ENCODE measurements around the gene INTS1. TPM values are rescaled to one million over a fixed set of nuclear protein-coding genes. Genes with fewer than 3 reads are reported as not detected.

Gene INTS1
- total RNA-seq, 4 donors from 2014 or later = 33.1 to 80.3 (median 48.0) TPM

DNA sequence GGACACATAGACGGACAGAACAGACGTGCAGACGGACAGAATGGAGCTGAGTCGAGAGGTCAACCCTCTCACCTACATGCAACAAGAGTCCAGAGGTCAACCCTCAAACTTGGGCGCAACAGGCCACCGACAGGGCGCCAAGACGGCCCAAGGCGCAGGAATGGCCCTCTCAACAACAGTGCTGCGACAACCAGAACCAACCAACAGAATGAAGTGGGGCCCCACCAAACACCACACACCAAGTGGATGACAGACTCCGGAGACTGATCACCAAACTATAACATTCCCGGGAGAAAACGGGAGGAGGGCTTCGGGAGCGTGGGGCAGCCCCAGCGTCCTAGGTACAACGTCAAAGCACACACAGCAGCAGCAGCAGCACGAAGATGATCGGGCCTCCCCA, 13.4 kb downstream of the INTS1 start:
- no peak overlapping the region for H3K4me3 ChIP-seq
- H3K36me3 ChIP-seq = peaks cover 55 to 100% (median 99%) of the 10 kb centered on the region in 4 donors
- H3K4me1 ChIP-seq = no peaks in the 10 kb centered on the region
- no peak for DNase-seq (ENCODE audit: extremely low spot score)
- H3K9me3 ChIP-seq = no peaks in the 10 kb centered on the region
- no peaks in the 10 kb centered on the region for H3K27me3 ChIP-seq
- WGBS = 94% methylated on average over 14 of the region's 19 CpGs
- TF ChIP-seq EP300 (IDR thresholded peaks at IDR 0.05) = no peak
- no peak for TF ChIP-seq POLR2AphosphoS5 (IDR thresholded peaks at IDR 0.05)
- no peak for TF ChIP-seq POLR2A (IDR thresholded peaks at IDR 0.05; ENCODE audit: low read depth)
- TF ChIP-seq, protein P1, sequence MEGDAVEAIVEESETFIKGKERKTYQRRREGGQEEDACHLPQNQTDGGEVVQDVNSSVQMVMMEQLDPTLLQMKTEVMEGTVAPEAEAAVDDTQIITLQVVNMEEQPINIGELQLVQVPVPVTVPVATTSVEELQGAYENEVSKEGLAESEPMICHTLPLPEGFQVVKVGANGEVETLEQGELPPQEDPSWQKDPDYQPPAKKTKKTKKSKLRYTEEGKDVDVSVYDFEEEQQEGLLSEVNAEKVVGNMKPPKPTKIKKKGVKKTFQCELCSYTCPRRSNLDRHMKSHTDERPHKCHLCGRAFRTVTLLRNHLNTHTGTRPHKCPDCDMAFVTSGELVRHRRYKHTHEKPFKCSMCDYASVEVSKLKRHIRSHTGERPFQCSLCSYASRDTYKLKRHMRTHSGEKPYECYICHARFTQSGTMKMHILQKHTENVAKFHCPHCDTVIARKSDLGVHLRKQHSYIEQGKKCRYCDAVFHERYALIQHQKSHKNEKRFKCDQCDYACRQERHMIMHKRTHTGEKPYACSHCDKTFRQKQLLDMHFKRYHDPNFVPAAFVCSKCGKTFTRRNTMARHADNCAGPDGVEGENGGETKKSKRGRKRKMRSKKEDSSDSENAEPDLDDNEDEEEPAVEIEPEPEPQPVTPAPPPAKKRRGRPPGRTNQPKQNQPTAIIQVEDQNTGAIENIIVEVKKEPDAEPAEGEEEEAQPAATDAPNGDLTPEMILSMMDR (IDR thresholded peaks at IDR 0.05) = no peak
- intact Hi-C loops (cut with DNase I) = no loop called here
- no peak overlapping the region for H3K27ac ChIP-seq (replicated peaks in 1 of 4)

DNA sequence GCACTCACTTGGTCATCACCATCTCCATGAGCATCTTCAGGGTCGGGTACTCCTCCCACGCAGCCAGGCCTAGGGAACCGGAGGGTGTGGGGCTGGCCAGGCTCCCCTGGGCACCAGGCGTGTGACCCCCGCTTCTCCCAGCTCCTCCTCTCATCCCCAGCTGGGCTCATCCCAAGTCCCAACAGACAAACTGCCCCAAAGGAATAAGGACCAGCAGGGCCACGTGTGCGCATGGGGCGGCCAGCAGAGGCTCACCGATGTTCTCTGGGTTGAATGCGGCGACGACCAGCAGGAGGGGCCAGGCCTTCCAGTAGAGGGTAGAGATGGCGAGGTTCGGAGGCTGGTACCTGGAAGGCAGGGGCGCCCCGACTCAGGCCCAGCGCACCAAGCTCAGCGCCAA, 14.9 kb downstream of the INTS1 start:
- DNase-seq (ENCODE audit: extremely low spot score) = no peak
- no peak overlapping the region for H3K4me3 ChIP-seq
- no peaks in the 10 kb centered on the region for H3K4me1 ChIP-seq
- intact Hi-C loops (cut with DNase I) = no loop called here
- TF ChIP-seq EP300 (IDR thresholded peaks at IDR 0.05) (no peak), POLR2AphosphoS5 (IDR thresholded peaks at IDR 0.05) (no peak), POLR2A (IDR thresholded peaks at IDR 0.05; ENCODE audit: low read depth) (no peak)
- TF ChIP-seq, protein P1 (IDR thresholded peaks at IDR 0.05) = no peak
- H3K27ac ChIP-seq (replicated peaks in 1 of 4) = no peak overlapping the region
- H3K9me3 ChIP-seq = no peaks in the 10 kb centered on the region
- H3K27me3 ChIP-seq = no peaks in the 10 kb centered on the region
- peaks cover 62 to 100% (median 99%) of the 10 kb centered on the region in 4 donors for H3K36me3 ChIP-seq
- WGBS = 83% methylated on average over 7 of the region's 18 CpGs

DNA sequence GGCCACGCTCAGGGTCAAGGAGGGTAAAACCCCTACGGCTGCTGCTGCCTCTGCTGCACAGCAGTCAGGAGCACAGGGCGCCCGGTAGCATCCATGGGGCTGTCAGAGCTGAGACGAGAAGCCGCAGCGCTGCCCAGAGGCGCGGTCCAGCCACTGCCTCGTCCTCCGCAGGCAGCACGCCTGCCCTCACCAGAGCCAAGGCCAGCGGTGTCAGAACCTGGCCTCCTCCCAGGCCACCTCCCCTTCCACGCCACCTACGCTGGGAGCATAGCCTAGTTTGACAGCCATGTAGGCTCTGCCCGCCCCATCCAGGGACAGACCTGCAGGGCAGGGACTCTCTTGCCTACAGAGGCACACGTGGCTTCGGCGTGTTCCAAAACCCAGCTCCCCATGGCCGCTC, 16.2 kb downstream of the INTS1 start:
- TF ChIP-seq, protein P1 (IDR thresholded peaks at IDR 0.05) = no peak
- TF ChIP-seq EP300 (IDR thresholded peaks at IDR 0.05) (no peak), POLR2A (IDR thresholded peaks at IDR 0.05; ENCODE audit: low read depth) (no peak), POLR2AphosphoS5 (IDR thresholded peaks at IDR 0.05) (no peak)
- H3K36me3 ChIP-seq = peaks cover 64 to 100% (median 99%) of the 10 kb centered on the region in 4 donors
- no peaks in the 10 kb centered on the region for H3K4me1 ChIP-seq
- H3K4me3 ChIP-seq = no peak overlapping the region
- 77% methylated on average over 16 of the region's 20 CpGs for WGBS
- DNase-seq (ENCODE audit: extremely low spot score) = no peak
- no peak overlapping the region for H3K27ac ChIP-seq (replicated peaks in 1 of 4)
- intact Hi-C loops (cut with DNase I) = no loop called here
- no peaks in the 10 kb centered on the region for H3K9me3 ChIP-seq
- no peaks in the 10 kb centered on the region for H3K27me3 ChIP-seq

DNA sequence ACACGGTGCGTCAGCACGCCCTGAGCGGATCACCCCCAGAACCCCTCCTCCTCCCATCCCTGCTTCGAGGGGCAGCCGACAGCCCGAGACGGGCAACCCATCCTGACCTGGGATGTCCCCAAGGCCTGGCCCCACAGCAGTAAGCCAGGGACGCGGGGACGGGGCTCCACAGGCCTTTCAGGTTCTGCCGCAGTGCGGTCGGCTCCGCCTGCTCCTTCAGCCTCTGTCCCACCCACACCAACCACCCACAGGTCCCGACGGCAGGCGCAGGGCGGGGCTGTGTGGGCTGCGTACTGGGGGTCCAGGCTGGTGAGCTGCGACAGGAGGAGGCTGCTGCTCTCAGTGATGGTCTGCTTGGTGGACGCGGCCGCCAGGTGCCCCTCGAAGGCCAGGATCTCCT, 16.7 kb downstream of the INTS1 start:
- Histone ChIP-seq H3K4me1 (no peaks in the 10 kb centered on the region), H3K4me3 (no peak overlapping the region), H3K27ac (replicated peaks in 1 of 4) (no peak overlapping the region), H3K9me3 (no peaks in the 10 kb centered on the region), H3K36me3 (peaks cover 69 to 100% (median 99%) of the 10 kb centered on the region in 4 donors), H3K27me3 (no peaks in the 10 kb centered on the region)
- TF ChIP-seq POLR2A (IDR thresholded peaks at IDR 0.05; ENCODE audit: low read depth) = no peak
- TF ChIP-seq, protein P1 (IDR thresholded peaks at IDR 0.05) = no peak
- intact Hi-C loops (cut with DNase I) = no loop called here
- WGBS = no CpG with 5 or more reads among the region's 25 CpGs
- DNase-seq (ENCODE audit: extremely low spot score) = no peak

DNA sequence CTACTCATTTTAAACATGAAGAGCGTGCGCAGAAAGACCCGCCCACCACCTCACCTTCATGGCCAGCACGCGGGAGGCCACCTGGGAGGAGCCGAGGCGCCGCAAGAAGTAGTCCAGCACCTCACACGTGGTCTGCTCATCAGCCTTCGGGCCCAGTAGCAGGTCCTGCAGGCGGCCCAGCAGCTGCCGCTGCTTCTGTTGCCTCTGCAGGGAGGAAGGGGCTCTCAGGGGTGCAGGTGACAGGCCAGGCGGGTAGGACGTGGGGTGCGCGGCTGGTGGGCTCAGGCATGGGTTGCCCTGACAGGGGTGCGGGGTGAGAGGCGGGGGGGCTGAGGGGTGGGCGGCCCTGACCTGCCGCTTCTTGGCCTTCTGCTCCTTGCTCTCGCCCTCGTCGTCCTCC, 17.6 kb downstream of the INTS1 start:
- Histone ChIP-seq H3K4me3 (no peak overlapping the region), H3K27me3 (no peaks in the 10 kb centered on the region), H3K4me1 (no peaks in the 10 kb centered on the region), H3K27ac (replicated peaks in 1 of 4) (no peak overlapping the region), H3K9me3 (no peaks in the 10 kb centered on the region), H3K36me3 (peaks cover 69 to 100% (median 99%) of the 10 kb centered on the region in 4 donors)
- 88% methylated on average over 21 of the region's 23 CpGs for WGBS
- intact Hi-C loops (cut with DNase I) = no loop called here
- no peak for DNase-seq (ENCODE audit: extremely low spot score)
- TF ChIP-seq, protein P1 (IDR thresholded peaks at IDR 0.05) = no peak
- TF ChIP-seq POLR2A (IDR thresholded peaks at IDR 0.05; ENCODE audit: low read depth) = no peak
- TF ChIP-seq POLR2AphosphoS5 (IDR thresholded peaks at IDR 0.05) = no peak
- no peak for TF ChIP-seq EP300 (IDR thresholded peaks at IDR 0.05)
